SK-MEL-5 (cell line): ENCODE data around the gene DAZAP2. TPM values are rescaled to one million over a fixed set of nuclear protein-coding genes. Genes with fewer than 3 reads are reported as not detected.
"Not testable (repeated sequence)": the region's sequence is repeated elsewhere in the genome, so short reads cannot be mapped to it uniquely, and the experiment has no call there.

ENCODE experiments used
- DNase-seq: peaks from one replicate; pipeline ENCODE4 v3.0.0-alpha.2; 2016; ENCODE audit warnings: low read depth, low spot score
- in situ Hi-C: cut with HindIII; loops from 2 replicates; pipeline ENCODE4 v1.10.0; 2016; ENCODE audit warnings: low sequenced_read_pairs, high pct_unique_total_duplicates, low pct_unique_long_range_greater_than_20kb
- total RNA-seq: library from RNA; depleted of rRNA; stranded (reverse); fragments of >200 nt; shearing (Covaris generic); gene quantifications from 2 replicates; pipeline ENCODE4 v1.2.3, GENCODE V29; 2014

The DAZAP2 gene
- total RNA-seq, 1 experiment from 2014 or later = 462 TPM

GRCh38 chr12:51238037-51238509 lies 553 bp upstream of the DAZAP2 start:
- in situ Hi-C loops = no loop called here
- DNase-seq = no peak

- in situ Hi-C loops = no loop called here
- no peak for DNase-seq
Measured at GRCh38 chr12:51240971-51241370, 2.3 kb downstream of the DAZAP2 start.

GRCh38 chr12:51242120-51242519 lies 3.5 kb downstream of the DAZAP2 start:
- no peak for DNase-seq
- in situ Hi-C loops = no loop called here

GRCh38 chr12:51242876-51243275 lies 4.2 kb downstream of the DAZAP2 start:
- in situ Hi-C loops = no loop called here
- no peak for DNase-seq

GRCh38 chr12:51244269-51244668 lies 5.6 kb downstream of the DAZAP2 start:
- in situ Hi-C loops = no loop called here

GRCh38 chr12:51245476-51246253 lies 7.0 kb downstream of the DAZAP2 start:
- in situ Hi-C loops = no loop called here

More at GRCh38 chr12:51244269-51244668, 5.6 kb downstream of the DAZAP2 start:
- DNase-seq = no peak

GRCh38 chr12:51246254-51246853 lies 7.7 kb downstream of the DAZAP2 start:
- peak; percentile 40 for DNase-seq
- in situ Hi-C loops = no loop called here

More at GRCh38 chr12:51245476-51246253, 7.0 kb downstream of the DAZAP2 start:
- DNase-seq = no peak

- in situ Hi-C loops = no loop called here
- DNase-seq = no peak
Measured at GRCh38 chr12:51247523-51248206, 9.0 kb downstream of the DAZAP2 start.

- no peak for DNase-seq
- in situ Hi-C loops = no loop called here
Measured at GRCh38 chr12:51253276-51253675, 14.7 kb downstream of the DAZAP2 start.

GRCh38 chr12:51254536-51254935 lies 15.9 kb downstream of the DAZAP2 start:
- in situ Hi-C loops = no loop called here
- no peak for DNase-seq

- in situ Hi-C loops, DNase-seq: not testable (repeated sequence)
Measured at GRCh38 chr12:51259600-51259999, 21.0 kb downstream of the DAZAP2 start.

- peak; percentile 76 for DNase-seq
- in situ Hi-C loops = no loop called here
Measured at GRCh38 chr12:51262758-51263177, 24.1 kb downstream of the DAZAP2 start.

- DNase-seq = no peak
- in situ Hi-C loops = no loop called here
Measured at GRCh38 chr12:51263341-51263740, 24.7 kb downstream of the DAZAP2 start.

- in situ Hi-C loops = no loop called here
Measured at GRCh38 chr12:51264297-51264696, 25.7 kb downstream of the DAZAP2 start.

GRCh38 chr12:51265024-51265423 lies 26.4 kb downstream of the DAZAP2 start:
- DNase-seq = no peak
- in situ Hi-C loops = no loop called here

More at GRCh38 chr12:51264297-51264696, 25.7 kb downstream of the DAZAP2 start:
- no peak for DNase-seq

- peak; percentile 38 for DNase-seq
- in situ Hi-C loops = no loop called here
Measured at GRCh38 chr12:51269174-51270066, 30.8 kb downstream of the DAZAP2 start.
